SH-SY5Y (cell line): ENCODE results near the gene YRDC.

ENCODE experiments used
- GATA2 ChIP-seq: IDR thresholded peaks from 2 replicates; pipeline ENCODE4 v1.6.1; 2011; ENCODE audit warnings: mild to moderate bottlenecking, low read depth, low read length
- GATA3 ChIP-seq: IDR thresholded peaks from 2 replicates; pipeline ENCODE4 v1.6.1; 2011; ENCODE audit warnings: low read depth, mild to moderate bottlenecking, low read length, moderate library complexity

The YRDC gene, protein sequence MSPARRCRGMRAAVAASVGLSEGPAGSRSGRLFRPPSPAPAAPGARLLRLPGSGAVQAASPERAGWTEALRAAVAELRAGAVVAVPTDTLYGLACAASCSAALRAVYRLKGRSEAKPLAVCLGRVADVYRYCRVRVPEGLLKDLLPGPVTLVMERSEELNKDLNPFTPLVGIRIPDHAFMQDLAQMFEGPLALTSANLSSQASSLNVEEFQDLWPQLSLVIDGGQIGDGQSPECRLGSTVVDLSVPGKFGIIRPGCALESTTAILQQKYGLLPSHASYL

DNA sequence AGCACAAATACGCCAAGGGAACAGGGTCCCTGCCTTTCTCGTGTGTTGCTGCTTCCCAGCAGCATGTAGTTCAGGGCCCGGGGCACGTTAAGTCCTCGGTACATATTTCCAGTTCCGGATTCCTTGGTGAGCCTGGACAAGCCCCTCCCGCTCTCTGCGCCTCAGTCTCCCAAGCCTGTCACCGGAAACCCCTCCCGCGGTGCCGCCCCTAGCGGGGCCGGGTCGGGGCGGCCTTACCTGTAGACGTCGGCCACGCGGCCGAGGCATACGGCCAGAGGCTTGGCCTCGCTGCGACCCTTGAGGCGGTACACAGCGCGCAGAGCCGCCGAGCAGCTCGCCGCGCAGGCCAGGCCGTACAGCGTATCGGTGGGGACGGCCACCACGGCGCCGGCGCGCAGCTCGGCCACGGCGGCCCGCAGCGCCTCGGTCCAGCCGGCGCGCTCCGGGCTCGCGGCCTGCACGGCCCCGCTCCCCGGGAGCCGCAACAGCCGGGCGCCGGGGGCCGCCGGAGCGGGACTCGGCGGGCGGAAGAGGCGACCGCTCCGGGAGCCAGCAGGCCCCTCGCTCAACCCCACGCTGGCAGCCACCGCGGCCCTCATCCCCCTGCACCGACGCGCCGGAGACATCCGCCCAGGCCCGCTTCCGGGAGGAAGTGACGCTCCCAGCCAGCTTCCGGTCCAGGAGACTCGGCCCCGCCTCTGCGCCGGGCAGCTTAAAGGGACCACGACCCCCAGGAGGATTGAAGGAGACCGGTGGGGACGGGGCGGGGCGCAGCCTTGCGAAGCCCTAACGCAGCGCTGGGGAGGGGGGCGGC, at the start of gene YRDC, which contains the start of gene C1orf122:
TSS of gene YRDC (minus strand) at position 654 of the 814 bp plus-strand sequence. CDS start at position 626, 28 bp downstream.
TSS of gene C1orf122 (plus strand) at position 236 of the 814 bp plus-strand sequence. CDS start 615 bp downstream, outside the sequence.
- no peak for TF ChIP-seq GATA2
- no peak for TF ChIP-seq GATA3

DNA sequence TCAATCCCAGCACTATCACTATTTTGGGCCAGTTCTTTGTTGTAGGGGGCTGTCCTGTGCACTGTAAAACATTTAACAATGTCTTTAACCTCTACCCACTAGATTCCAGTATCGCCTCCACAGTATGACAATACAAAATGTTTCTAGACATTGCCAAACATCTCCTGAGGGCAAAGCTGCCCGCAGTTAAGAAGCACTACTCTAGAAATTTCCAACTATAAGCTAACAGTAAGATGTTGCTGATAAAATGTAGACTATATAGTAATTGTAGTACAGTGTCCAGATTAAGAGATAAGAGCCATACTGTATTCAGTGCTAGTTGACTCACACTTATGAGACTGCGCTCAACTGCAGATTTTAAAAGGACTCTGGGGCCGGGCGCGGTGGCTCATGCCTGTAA, 46.4 kb upstream of the YRDC start:
- TF ChIP-seq GATA3 (no peak), GATA2 (no peak)

DNA sequence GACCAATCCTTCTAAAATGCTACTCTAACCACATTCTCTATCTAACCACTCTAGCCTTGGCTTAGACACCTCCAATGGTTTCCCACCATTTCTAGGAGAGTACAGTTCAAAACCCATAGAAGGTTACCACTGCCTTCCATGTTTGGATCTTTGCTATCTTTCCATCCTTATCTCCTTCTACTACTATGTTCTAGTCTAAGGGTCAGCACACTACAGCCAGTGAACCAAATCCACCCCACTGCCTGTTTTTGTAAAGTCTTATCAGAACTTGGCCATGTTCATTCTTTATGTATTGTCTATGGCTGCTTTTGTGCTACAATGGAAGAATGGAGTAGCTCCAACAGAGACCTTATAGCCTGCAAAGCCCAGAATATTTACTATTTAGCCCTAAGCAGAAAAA, 45.1 kb upstream of the YRDC start:
- TF ChIP-seq GATA2 (no peak), GATA3 (no peak)

DNA sequence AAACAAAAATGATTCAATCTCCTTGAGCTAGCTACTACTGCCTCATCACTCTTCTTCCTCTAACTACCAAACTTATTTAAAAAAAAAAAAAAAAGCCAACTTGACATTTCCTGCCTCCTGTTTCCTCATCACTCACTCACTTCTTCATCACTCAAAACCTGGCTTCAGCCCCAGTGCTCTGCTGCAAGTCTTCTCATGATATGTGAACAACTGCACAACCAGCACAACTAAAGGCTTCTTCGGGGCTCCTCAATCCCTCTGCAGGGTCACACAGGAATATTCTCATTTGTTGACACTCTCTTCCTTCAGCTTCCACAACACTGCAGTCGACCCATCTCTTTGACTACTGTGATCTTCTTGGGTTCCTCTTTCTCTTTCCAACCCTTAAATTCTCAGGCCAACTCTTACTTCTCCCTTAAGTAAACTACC, 43.8 kb upstream of the YRDC start:
- TF ChIP-seq GATA2 (no peak), GATA3 (no peak)

DNA sequence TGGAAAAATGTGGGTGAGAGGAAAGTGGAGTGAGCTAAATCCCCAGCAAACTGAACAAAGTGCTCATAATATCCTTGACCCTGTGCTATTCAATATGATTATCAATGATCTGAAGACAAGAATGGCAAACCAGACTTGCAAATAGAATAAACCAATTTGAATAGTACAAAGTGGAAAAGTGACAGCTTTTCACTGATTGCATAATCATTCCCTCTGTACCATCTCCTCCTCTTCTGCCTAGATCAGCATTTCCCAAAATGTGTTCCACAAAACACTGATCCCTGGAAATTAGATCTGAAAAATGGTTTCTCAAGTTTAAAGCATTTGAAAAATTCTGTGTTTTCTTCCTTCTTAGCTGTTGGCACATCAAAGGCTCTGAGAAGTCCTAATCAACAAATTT, 43.3 kb upstream of the YRDC start:
- TF ChIP-seq GATA3 (no peak), GATA2 (no peak)

DNA sequence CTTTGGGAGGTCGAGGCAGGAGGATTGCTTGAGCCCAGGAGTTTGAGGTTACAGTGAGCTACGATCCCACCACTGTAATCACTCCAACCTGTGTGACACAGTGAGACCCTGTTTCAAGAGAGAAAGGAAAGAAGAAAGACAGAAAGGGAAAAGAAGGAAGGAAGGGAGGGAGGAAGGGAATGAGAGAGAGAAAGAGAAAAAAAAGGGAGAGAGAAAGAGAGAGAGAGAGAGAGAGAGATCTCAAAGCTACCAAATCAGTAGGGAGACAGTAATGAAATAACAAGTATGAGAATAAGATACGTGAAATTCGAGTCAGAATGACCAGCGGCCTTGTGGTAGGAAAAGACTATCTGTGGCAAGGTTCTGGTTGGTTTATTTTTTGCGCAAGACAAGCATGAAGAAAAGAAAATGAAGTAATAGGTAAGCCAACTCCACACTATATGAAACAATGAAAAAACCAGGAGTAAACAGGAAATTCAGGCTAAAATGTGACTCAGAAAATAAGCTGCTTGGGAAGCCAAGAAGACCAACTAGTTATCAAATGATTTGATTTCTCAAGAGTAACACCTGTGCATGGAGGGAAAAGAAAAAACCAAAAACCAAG, 42.4 kb upstream of the YRDC start:
- TF ChIP-seq GATA2 (no peak), GATA3 (no peak)

DNA sequence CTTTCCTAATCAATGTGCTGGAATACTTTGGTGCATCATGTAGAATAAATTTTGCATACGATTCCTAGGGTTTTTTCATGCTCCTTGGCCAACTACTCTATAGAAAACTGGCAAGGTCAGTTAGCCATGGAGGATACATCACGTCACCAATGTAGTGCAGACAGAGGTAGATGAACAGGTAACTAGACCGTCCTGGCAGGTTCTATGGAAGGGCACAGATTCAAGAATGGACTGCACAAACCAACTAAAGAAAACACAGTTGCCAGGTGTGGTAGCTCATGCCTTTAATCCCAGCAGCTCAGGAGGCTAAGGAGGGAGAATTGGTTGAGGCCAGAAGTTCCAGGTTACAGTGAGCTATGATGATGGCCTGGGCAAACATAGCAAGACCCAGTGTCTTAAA, 41.5 kb upstream of the YRDC start:
- no peak for TF ChIP-seq GATA2
- no peak for TF ChIP-seq GATA3

DNA sequence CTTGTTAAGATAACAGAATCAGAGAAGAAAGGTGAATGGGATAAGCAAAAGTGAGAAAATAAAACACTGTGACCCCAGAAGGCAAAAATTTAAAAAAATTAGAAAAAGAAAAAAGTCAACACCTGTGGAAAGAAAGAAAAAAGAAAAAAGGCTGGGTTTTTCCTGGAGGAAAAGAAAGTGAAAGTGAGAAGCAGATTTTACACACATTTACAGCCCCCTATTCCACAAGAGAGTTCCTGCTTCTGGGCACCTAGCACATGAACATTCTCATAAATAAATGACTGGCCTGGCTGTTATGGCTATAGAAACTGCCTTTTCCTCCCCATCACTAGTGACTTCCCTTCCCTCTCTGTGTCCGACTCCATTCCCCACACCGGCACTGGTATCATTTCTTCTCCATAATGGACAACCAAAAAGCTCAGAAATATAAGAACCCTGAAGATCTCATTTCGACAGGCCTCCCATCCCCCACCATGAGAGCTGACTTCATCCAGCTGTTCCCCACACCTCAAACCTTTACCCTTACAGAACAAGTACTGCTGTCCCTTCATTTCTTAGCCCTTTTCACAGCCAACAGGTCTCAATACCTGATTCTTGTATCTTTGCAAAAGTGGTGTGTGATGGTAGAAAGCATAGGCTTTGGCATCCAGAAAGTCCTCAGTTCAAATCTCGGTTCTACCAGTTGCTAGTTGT, 38.8 kb upstream of the YRDC start:
- TF ChIP-seq GATA3, result no peak
- no peak for TF ChIP-seq GATA2

DNA sequence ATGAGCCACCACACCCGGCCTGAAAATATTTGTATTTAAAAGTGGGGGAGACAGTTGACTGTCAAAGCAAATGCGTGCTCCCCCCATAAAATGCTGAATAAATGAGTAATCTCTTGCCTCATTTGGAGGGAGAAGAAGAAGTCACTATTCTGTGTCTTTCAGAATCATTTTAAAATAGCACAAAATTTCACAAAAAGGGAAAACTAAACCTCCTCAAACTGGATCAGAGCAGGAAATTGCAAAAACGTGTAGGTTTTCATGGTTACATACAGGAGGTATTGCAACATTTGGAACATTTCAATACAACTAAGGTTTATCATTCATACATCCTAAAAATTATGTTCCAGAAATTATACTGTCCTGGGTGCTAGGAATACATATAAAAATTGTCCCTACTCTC, 37.8 kb upstream of the YRDC start:
- TF ChIP-seq GATA2 (no peak), GATA3 (no peak)

DNA sequence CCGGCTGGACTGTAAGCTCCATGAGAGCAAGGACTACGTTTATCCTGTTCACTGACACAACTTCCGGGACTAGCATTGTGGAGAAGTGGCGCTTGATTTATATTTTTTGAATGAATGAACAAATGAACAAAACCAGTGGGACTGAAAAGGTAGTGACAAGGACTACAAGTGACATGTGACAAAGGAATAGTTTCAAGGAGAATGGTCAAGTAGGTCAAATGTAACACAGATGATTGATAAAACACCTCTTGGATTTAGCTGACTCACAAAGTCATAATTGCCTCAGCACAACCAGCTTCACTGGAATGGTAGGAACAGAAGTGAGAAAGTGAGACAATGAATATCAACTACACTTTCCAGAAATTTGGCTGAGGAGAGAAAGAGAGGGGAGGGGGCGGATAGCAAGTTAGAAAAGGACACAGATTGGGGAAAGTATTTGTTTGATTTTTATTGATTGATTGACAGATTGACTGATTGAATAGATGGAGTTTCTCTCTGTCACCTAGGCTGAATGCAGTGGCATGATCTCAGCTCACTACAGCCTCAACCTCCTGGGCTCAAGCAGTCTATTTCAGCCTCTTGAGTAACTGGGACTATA, 37.1 kb upstream of the YRDC start:
- no peak for TF ChIP-seq GATA3
- TF ChIP-seq GATA2, result no peak

DNA sequence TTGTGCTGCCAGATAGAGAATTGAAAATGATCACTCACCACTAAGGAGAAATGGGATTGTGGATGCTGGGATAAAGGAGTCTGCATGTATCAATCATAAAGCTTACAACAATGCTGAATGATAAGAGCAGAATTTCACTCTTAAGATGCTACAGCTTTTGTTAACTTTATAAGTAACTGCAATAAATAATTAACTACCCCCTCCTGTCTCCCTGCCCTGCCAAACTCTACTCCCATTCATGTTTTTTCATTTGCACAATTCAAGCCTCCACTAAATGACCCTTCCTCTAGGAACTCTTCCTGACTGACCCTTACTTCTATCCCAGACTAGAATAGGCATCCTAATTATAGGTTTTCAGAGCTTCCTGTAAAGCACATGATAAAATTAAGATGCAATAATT, 36.5 kb upstream of the YRDC start:
- TF ChIP-seq GATA3 (no peak), GATA2 (no peak)

DNA sequence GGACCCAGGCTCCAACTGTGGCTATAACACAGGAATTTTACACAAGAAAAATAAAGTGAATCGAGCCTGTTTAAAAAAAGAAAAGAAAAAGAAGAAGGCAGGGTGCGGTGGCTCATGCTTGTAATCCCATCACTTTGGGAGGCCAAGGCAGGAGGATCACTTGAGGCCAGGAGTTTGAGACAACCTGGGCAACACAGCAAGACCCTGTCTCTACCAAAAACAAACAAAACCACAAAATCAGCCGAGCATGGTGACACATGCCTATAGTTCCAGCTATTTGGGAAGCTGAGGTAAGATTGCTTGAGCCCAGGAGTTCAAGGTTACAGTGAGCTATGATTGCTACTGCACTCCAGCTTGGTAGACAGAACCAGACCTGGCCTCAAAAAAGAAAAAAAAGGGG, 33.6 kb upstream of the YRDC start:
- TF ChIP-seq GATA3 (no peak), GATA2 (no peak)

DNA sequence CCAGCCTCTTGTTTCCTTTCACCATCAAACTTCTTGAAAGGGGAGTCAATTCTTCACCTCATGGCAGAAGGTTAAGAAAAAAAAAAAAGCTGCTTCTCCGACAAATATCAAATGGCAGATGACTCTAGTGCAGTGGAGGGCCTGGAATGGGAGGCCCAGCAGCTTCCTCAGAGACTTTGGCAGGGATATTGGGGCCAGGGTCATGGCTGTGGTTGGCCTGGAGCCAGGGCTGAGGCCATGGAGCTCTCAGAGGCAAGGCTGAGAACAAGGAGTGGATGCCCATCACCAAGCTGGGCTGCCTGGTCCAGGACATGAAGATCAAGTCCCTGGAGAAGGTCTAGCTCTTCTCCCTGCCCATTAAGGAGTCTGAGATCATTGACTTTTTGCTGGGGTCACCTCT, 32.7 kb upstream of the YRDC start:
- no peak for TF ChIP-seq GATA3
- TF ChIP-seq GATA2, result no peak

DNA sequence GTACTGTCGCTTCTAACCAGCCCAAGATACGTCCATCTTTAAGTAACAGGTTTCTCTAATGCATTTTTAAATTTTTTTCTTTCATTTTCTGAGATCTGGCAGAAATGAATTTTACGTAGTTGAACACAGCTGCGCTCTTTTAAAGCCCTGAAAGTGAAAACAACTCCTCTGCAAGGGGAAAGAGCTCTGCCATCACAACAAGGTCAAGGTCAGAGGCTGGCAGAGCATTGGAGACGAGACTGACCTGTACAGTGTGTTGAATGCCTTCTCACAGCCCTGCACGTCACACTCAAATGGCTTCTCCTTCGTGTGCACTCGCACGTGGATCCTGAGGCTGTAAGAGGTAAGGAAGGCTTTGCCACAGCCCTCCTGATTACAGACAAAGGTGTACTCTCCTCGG, 31.7 kb upstream of the YRDC start:
- TF ChIP-seq GATA3 (no peak), GATA2 (no peak)
